K562 (cell line): Measurements from ENCODE around the gene SPATA31C1. TPM values are rescaled to one million over a fixed set of nuclear protein-coding genes. Genes with fewer than 3 reads are reported as not detected.
A peak's percentile ranks its signal among the peaks of the same experiment; 100 is the strongest.

ENCODE experiments used
- BACH1 ChIP-seq: fragments of 200-800 bp; sonication (Bioruptor generic); IDR thresholded peaks from 2 replicates; pipeline ENCODE4 v1.6.1; 2016; ENCODE audit warnings: missing genetic modification characterization, missing compliant biosample characterization
- BRCA1 ChIP-seq, 2 experiments: fragments of 450-650 bp in 1 of 2; sonication (generic) in 1 of 2; formaldehyde crosslinking in 1 of 2; IDR thresholded peaks; 2 replicates each; pipeline versions ENCODE4 v1.5.0 to v1.6.1; 2017 to 2020; ENCODE audit warnings: mild to moderate bottlenecking in 1 of 2, missing genetic modification reagents in 1 of 2
- CBFB ChIP-seq: sonication (generic); formaldehyde crosslinking; IDR thresholded peaks from 2 replicates; pipeline ENCODE4 v1.4.0; 2020; ENCODE audit warnings: mild to moderate bottlenecking, missing genetic modification reagents
- DMBX1 ChIP-seq: fragments of 250-450 bp; sonication (Bioruptor Pico); IDR thresholded peaks from 2 replicates; pipeline ENCODE4 v1.8.0; 2022; ENCODE audit warnings: inconsistent platforms, mild to moderate bottlenecking, moderate library complexity, borderline replicate concordance
- FIP1L1 ChIP-seq: fragments of 200-400 bp; formaldehyde crosslinking; IDR thresholded peaks from 2 replicates; pipeline ENCODE4 v1.6.1; 2018; ENCODE audit warnings: mild to moderate bottlenecking, low read depth, low read length; ENCODE audit not compliant: poor library complexity, severe bottlenecking
- FOS ChIP-seq: IDR thresholded peaks from 3 replicates; pipeline ENCODE4 v1.6.1; 2011; ENCODE audit not compliant: insufficient read length; ENCODE audit errors: extremely low read depth
- FOSL1 ChIP-seq: fragments of 200-800 bp; sonication (Bioruptor generic); conservative IDR thresholded peaks from 2 replicates; pipeline ENCODE4 v1.6.1; 2016; ENCODE audit warnings: missing genetic modification characterization, missing compliant biosample characterization
- GATAD2B ChIP-seq: fragments of 450-650 bp; IDR thresholded peaks from 2 replicates; pipeline ENCODE4 v1.6.1; 2017; ENCODE audit warnings: mild to moderate bottlenecking, borderline replicate concordance
- KLF16 ChIP-seq: IDR thresholded peaks from 2 replicates; pipeline ENCODE4 v1.6.1; 2016; ENCODE audit warnings: antibody characterized with exemption
- MAFF ChIP-seq: IDR thresholded peaks from 2 replicates; pipeline ENCODE4 v1.6.1; 2012; ENCODE audit warnings: low read length, improper control_type of control experiment
- MBD1 ChIP-seq: fragments of 250-450 bp; sonication (Bioruptor Pico); IDR thresholded peaks from 2 replicates; pipeline ENCODE4 v1.8.0; 2022; ENCODE audit warnings: inconsistent platforms
- MTA3 ChIP-seq: fragments of 450-650 bp; formaldehyde crosslinking; IDR thresholded peaks from 2 replicates; pipeline ENCODE4 v1.6.1; 2017; ENCODE audit warnings: mild to moderate bottlenecking, borderline replicate concordance
- NFE2 ChIP-seq: IDR thresholded peaks from 2 replicates; pipeline ENCODE4 v1.6.1; 2014; ENCODE audit warnings: antibody characterized with exemption, low read depth
- NFIC ChIP-seq: fragments of 450-650 bp; IDR thresholded peaks from 2 replicates; pipeline ENCODE4 v1.6.1; 2017; ENCODE audit warnings: mild to moderate bottlenecking, inconsistent platforms
- NR2C1 ChIP-seq, 2 experiments: fragments of 450-650 bp; IDR thresholded peaks; 2 replicates each; pipeline ENCODE4 v1.6.1; 2017; ENCODE audit warnings: mild to moderate bottlenecking in 2 of 2, antibody characterized with exemption in 1 of 2, inconsistent platforms in 1 of 2, missing compliant biosample characterization in 1 of 2, missing genetic modification characterization in 1 of 2
- U2AF2 ChIP-seq: fragments of 200-400 bp; formaldehyde crosslinking; optimal IDR thresholded peaks from 2 replicates; pipeline ENCODE3; 2017; ENCODE audit warnings: low read depth, mild to moderate bottlenecking, low read length
- ZBTB17 ChIP-seq: fragments of 450-650 bp; formaldehyde crosslinking; IDR thresholded peaks from 2 replicates; pipeline ENCODE4 v1.4.0; 2020; ENCODE audit warnings: mild to moderate bottlenecking
- ZNF263 ChIP-seq: sonication (generic); formaldehyde crosslinking; IDR thresholded peaks from 2 replicates; pipeline ENCODE4 v1.8.0; 2022; ENCODE audit warnings: mild to moderate bottlenecking, missing genetic modification reagents, borderline replicate concordance
- polyA plus RNA-seq, 8 experiments: library from polyadenylated mRNA; depleted of rRNA in 4 of 8; stranded (reverse) in 5 of 8; unstranded in 3 of 8; fragments of >200 nt; fragmentation: Nextera tagmentation in 2 of 8; fragmentation: Illumina TruSeq in 1 of 8; extraction: Ambion mirVana in 2 of 8; extraction: Trizol in 1 of 8; gene quantifications; 2 replicates each; pipeline versions ENCODE4 v1.2.1 to v1.2.3, GENCODE V29; 2011 to 2014; ENCODE audit warnings: inconsistent platforms in 1 of 8, missing spikeins in 1 of 8
- total RNA-seq, 7 experiments: library from RNA; depleted of rRNA in 6 of 7; stranded (reverse); fragments of >200 nt in 6 of 7; fragmentation: Illumina TruSeq in 2 of 7; extraction: Trizol in 2 of 7; gene quantifications; 2 replicates each; pipeline versions ENCODE4 v1.2.1 to v1.2.3, GENCODE V29; 2011 to 2021; ENCODE audit warnings: low replicate concordance in 1 of 7
- TF ChIP-seq, protein P1 (sequence below): fragments of 150-350 bp; IDR thresholded peaks from 2 replicates; pipeline ENCODE4 v1.6.1; 2014; ENCODE audit warnings: low read depth, mild to moderate bottlenecking, low read length, borderline replicate concordance
- TF ChIP-seq, protein P2 (sequence below): fragments of 250-450 bp; sonication (Bioruptor Pico); IDR thresholded peaks from 2 replicates; pipeline ENCODE4 v1.4.0; 2020; ENCODE audit warnings: borderline replicate concordance

The SPATA31C1 gene
- total and polyA plus RNA-seq, 9 of the 15 experiments (the other 6 are each of a cell fraction or from before 2014, with no cell fraction given), result 0.03 to 0.15 (median 0.05) TPM; not detected in 3

GRCh38 chr9:87878989-87879511 lies 38.7 kb upstream of the SPATA31C1 start (continued):
- TF ChIP-seq, protein P1, sequence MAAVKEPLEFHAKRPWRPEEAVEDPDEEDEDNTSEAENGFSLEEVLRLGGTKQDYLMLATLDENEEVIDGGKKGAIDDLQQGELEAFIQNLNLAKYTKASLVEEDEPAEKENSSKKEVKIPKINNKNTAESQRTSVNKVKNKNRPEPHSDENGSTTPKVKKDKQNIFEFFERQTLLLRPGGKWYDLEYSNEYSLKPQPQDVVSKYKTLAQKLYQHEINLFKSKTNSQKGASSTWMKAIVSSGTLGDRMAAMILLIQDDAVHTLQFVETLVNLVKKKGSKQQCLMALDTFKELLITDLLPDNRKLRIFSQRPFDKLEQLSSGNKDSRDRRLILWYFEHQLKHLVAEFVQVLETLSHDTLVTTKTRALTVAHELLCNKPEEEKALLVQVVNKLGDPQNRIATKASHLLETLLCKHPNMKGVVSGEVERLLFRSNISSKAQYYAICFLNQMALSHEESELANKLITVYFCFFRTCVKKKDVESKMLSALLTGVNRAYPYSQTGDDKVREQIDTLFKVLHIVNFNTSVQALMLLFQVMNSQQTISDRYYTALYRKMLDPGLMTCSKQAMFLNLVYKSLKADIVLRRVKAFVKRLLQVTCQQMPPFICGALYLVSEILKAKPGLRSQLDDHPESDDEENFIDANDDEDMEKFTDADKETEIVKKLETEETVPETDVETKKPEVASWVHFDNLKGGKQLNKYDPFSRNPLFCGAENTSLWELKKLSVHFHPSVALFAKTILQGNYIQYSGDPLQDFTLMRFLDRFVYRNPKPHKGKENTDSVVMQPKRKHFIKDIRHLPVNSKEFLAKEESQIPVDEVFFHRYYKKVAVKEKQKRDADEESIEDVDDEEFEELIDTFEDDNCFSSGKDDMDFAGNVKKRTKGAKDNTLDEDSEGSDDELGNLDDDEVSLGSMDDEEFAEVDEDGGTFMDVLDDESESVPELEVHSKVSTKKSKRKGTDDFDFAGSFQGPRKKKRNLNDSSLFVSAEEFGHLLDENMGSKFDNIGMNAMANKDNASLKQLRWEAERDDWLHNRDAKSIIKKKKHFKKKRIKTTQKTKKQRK, result no peak
- no peak for TF ChIP-seq DMBX1 (CRISPR knock-in tag)
- TF ChIP-seq BRCA1 (IDR thresholded peaks at IDR 0.05), result no peak
- TF ChIP-seq BRCA1 (CRISPR knock-in tag; IDR thresholded peaks at IDR 0.05), result no peak
- TF ChIP-seq BACH1 (tag), result no peak
- TF ChIP-seq, protein P2, sequence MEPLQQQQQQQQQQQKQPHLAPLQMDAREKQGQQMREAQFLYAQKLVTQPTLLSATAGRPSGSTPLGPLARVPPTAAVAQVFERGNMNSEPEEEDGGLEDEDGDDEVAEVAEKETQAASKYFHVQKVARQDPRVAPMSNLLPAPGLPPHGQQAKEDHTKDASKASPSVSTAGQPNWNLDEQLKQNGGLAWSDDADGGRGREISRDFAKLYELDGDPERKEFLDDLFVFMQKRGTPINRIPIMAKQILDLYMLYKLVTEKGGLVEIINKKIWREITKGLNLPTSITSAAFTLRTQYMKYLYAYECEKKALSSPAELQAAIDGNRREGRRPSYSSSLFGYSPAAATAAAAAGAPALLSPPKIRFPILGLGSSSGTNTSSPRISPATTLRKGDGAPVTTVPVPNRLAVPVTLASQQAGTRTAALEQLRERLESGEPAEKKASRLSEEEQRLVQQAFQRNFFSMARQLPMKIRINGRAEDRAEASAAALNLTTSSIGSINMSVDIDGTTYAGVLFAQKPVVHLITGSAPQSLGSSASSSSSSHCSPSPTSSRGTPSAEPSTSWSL (CRISPR knock-in tag), result no peak
- TF ChIP-seq CBFB, result no peak
- no peak for TF ChIP-seq MBD1
- no peak for TF ChIP-seq MTA3
- TF ChIP-seq MAFF, result peak; percentile 60; the same call in 1 of the 2 replicates
- TF ChIP-seq FOSL1, result peak; percentile 59
- peak; percentile 73 for TF ChIP-seq NFE2
- no peak for TF ChIP-seq ZBTB17
- TF ChIP-seq U2AF2, result no peak
- no peak for TF ChIP-seq ZNF263 (CRISPR knock-in tag)
- TF ChIP-seq FOS, result no peak
- TF ChIP-seq KLF16, result no peak
- TF ChIP-seq GATAD2B, result no peak
- no peak for TF ChIP-seq FIP1L1
- TF ChIP-seq NR2C1 (IDR thresholded peaks at IDR 0.05), result no peak
- no peak for TF ChIP-seq NR2C1 (tag; IDR thresholded peaks at IDR 0.05)
- TF ChIP-seq NFIC, result peak; percentile 61
